HuH-7.5 (cell line): ENCODE measurements around the gene ZNF837.

Experiments
- DNase-seq: peaks from one replicate; pipeline ENCODE4 v3.0.0; 2011; ENCODE audit warnings: low spot score

ZNF837 gene

GRCh38 chr19:58372311-58373133 is 8.3 kb downstream of the ZNF837 start:
- no peak for DNase-seq

GRCh38 chr19:58368561-58369360 is 12.1 kb downstream of the ZNF837 start:
- DNase-seq = no peak

GRCh38 chr19:58367698-58368454 is 13.0 kb downstream of the ZNF837 start:
- DNase-seq = no peak

GRCh38 chr19:58366585-58367430 is 14.0 kb downstream of the ZNF837 start:
- no peak for DNase-seq

- no peak for DNase-seq
Observed at GRCh38 chr19:58364146-58364545, 16.7 kb downstream of the ZNF837 start.

- DNase-seq = peak; percentile 100
Observed at GRCh38 chr19:58362272-58362994, 18.4 kb downstream of the ZNF837 start, which contains the start of gene ZNF497. TSS of gene ZNF497 (minus strand) at chr19:58362751. CDS start at chr19:58357635, 5,116 bp downstream.

GRCh38 chr19:58361900-58362271 is 18.9 kb downstream of the ZNF837 start:
- DNase-seq = peak; percentile 91

- no peak for DNase-seq
Observed at GRCh38 chr19:58357481-58358145, 23.2 kb downstream of the ZNF837 start.

- no peak for DNase-seq
Observed at GRCh38 chr19:58356766-58357480, 23.9 kb downstream of the ZNF837 start.

GRCh38 chr19:58355908-58356765 is 24.7 kb downstream of the ZNF837 start:
- DNase-seq = no peak

GRCh38 chr19:58355215-58355796 is 25.5 kb downstream of the ZNF837 start:
- DNase-seq = no peak

- no peak for DNase-seq
Observed at GRCh38 chr19:58354478-58355030, 26.3 kb downstream of the ZNF837 start.

- peak; percentile 50 for DNase-seq
Observed at GRCh38 chr19:58353717-58354477, 26.9 kb downstream of the ZNF837 start.

GRCh38 chr19:58352760-58353671 is 27.8 kb downstream of the ZNF837 start, which contains the start of gene A1BG:
TSS of gene A1BG (minus strand) at chr19:58353492. CDS start at chr19:58353437, 55 bp downstream.
- DNase-seq = peak; percentile 77

- DNase-seq = no peak
Observed at GRCh38 chr19:58351990-58352755, 28.7 kb downstream of the ZNF837 start.
